ENCODE measurements around the gene FLNB. TPM values are rescaled to one million over a fixed set of nuclear protein-coding genes. Genes with fewer than 3 reads are reported as not detected.

Gene FLNB
- total RNA-seq, 1 experiment from 2014 or later = 147 TPM

GRCh38 chr3:58039601-58040000 is 31.4 kb downstream of the FLNB start:
- TF ChIP-seq, protein P1, sequence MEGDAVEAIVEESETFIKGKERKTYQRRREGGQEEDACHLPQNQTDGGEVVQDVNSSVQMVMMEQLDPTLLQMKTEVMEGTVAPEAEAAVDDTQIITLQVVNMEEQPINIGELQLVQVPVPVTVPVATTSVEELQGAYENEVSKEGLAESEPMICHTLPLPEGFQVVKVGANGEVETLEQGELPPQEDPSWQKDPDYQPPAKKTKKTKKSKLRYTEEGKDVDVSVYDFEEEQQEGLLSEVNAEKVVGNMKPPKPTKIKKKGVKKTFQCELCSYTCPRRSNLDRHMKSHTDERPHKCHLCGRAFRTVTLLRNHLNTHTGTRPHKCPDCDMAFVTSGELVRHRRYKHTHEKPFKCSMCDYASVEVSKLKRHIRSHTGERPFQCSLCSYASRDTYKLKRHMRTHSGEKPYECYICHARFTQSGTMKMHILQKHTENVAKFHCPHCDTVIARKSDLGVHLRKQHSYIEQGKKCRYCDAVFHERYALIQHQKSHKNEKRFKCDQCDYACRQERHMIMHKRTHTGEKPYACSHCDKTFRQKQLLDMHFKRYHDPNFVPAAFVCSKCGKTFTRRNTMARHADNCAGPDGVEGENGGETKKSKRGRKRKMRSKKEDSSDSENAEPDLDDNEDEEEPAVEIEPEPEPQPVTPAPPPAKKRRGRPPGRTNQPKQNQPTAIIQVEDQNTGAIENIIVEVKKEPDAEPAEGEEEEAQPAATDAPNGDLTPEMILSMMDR (IDR thresholded peaks at IDR 0.05; ENCODE audit: unreplicated experiment) = no peak
- H3K36me3 Mint-ChIP-seq (ENCODE audit: insufficient read depth, unreplicated experiment) = peaks cover 18% of the 10 kb centered on the region
- no peak overlapping the region for H3K27ac Mint-ChIP-seq (ENCODE audit: unreplicated experiment)
- no peaks in the 10 kb centered on the region for H3K9me3 Mint-ChIP-seq (ENCODE audit: low read depth, unreplicated experiment)
- intact Hi-C loops (cut with micrococcal nuclease; ENCODE audit: unreplicated experiment) = no loop called here
- DNase-seq = no peak
- CTCF ChIA-PET = interaction anchor here (1.0 to 2.8 kb wide), 3 partner anchors 13 to 119 kb away, joined by 3 to 7 read pairs (median 3); no protein-coding TSS in a partner anchor
- peaks cover 63% of the 10 kb centered on the region for H3K4me1 Mint-ChIP-seq (ENCODE audit: low read depth, unreplicated experiment)
- BruUV-seq (replicated peaks) = no TSS peak
- H3K4me3 Mint-ChIP-seq (ENCODE audit: low read depth, unreplicated experiment) = no peak overlapping the region
- H3K27me3 Mint-ChIP-seq (ENCODE audit: unreplicated experiment) = no peaks in the 10 kb centered on the region

DNA sequence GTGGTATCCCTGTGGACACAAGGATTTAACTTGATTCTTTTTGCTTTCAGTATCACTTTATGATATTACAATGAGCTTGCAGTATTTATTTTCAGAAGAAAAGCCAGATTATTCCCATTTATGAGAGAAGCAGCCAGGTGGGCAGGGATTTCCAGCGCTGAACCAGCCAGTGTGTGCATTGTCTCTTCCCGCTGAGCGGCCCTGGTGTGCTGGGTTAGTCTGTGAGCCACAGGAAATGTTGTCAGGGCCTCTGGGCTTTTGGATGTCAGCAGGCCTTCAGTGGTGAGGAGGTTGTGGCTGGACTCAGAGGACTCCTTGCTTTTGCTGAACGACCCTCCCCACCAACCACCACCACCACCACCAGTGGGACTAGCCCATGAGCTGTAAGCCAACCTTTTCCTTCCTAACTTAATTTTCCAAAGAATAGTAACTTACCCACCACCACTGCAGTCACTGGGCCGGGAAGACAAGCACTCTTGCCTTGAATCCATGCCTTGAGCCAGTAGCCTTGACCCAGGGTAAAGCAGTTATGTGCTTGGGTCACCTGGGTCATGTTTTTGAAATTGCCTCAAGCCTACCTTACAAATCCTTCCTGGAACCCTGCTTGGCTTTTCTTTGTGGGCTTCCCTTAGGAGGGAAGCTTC is 33.1 kb downstream of the FLNB start:
- no peaks in the 10 kb centered on the region for H3K27me3 Mint-ChIP-seq (ENCODE audit: unreplicated experiment)
- DNase-seq = no peak
- intact Hi-C loops (cut with micrococcal nuclease; ENCODE audit: unreplicated experiment) = no loop called here
- CTCF ChIA-PET = interaction anchor here (0.7 to 2.8 kb wide), 5 partner anchors 11 to 196 kb away, joined by 3 to 7 read pairs (median 4); no protein-coding TSS in a partner anchor
- no peak overlapping the region for H3K4me3 Mint-ChIP-seq (ENCODE audit: low read depth, unreplicated experiment)
- BruUV-seq (replicated peaks) = no TSS peak
- no peaks in the 10 kb centered on the region for H3K9me3 Mint-ChIP-seq (ENCODE audit: low read depth, unreplicated experiment)
- peaks cover 13% of the 10 kb centered on the region for H3K36me3 Mint-ChIP-seq (ENCODE audit: insufficient read depth, unreplicated experiment)
- TF ChIP-seq, protein P1 (IDR thresholded peaks at IDR 0.05; ENCODE audit: unreplicated experiment) = no peak
- H3K4me1 Mint-ChIP-seq (ENCODE audit: low read depth, unreplicated experiment) = peaks cover 46% of the 10 kb centered on the region
- no peak overlapping the region for H3K27ac Mint-ChIP-seq (ENCODE audit: unreplicated experiment)

DNA sequence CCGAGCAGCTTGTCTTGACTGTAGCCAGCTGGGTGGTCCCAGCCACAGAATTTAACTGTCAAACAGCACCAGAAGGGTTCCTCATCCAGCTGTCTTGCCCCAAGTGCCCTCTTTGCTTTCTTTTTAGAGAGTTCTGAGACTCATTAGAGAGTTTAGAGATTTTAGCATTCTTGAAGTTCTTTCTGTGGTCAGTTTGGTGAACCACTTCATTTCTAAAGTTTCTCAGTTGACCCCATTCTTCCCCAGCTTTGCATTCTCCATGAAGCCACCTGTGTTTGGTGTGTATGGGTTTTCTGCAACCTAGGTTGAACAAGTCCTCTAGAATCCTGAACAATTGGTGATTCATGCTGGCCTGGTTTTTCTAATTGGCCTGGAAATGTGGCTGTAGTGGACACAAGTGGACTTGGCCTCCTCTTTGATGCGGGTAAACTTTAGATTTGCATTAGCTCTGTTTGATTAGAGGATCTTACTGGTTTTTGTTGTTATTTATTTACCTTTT is 33.7 kb downstream of the FLNB start:
- Mint-ChIP-seq H3K27me3 (ENCODE audit: unreplicated experiment) (no peaks in the 10 kb centered on the region), H3K4me3 (ENCODE audit: low read depth, unreplicated experiment) (no peak overlapping the region), H3K9me3 (ENCODE audit: low read depth, unreplicated experiment) (no peaks in the 10 kb centered on the region), H3K4me1 (ENCODE audit: low read depth, unreplicated experiment) (peaks cover 47% of the 10 kb centered on the region), H3K27ac (ENCODE audit: unreplicated experiment) (no peak overlapping the region), H3K36me3 (ENCODE audit: insufficient read depth, unreplicated experiment) (peaks cover 12% of the 10 kb centered on the region)
- intact Hi-C loops (cut with micrococcal nuclease; ENCODE audit: unreplicated experiment) = no loop called here
- no TSS peak for BruUV-seq (replicated peaks)
- CTCF ChIA-PET = interaction anchor here (0.6 to 2.8 kb wide), 5 partner anchors 11 to 98 kb away, joined by 3 to 7 read pairs (median 4); no protein-coding TSS in a partner anchor
- no peak for DNase-seq
- TF ChIP-seq, protein P1 (IDR thresholded peaks at IDR 0.05; ENCODE audit: unreplicated experiment) = no peak

- BruUV-seq (replicated peaks) = no TSS peak
- intact Hi-C loops (cut with micrococcal nuclease; ENCODE audit: unreplicated experiment) = no loop called here
- Mint-ChIP-seq H3K27me3 (ENCODE audit: unreplicated experiment) (no peaks in the 10 kb centered on the region), H3K4me3 (ENCODE audit: low read depth, unreplicated experiment) (no peak overlapping the region), H3K36me3 (ENCODE audit: insufficient read depth, unreplicated experiment) (peaks cover 14% of the 10 kb centered on the region), H3K9me3 (ENCODE audit: low read depth, unreplicated experiment) (no peaks in the 10 kb centered on the region), H3K4me1 (ENCODE audit: low read depth, unreplicated experiment) (peaks cover 52% of the 10 kb centered on the region), H3K27ac (ENCODE audit: unreplicated experiment) (no peak overlapping the region)
- CTCF ChIA-PET = interaction anchor here (0.7 kb wide), 1 partner anchor 32 kb away, joined by 7 read pairs; no protein-coding TSS in a partner anchor
- TF ChIP-seq, protein P1 (IDR thresholded peaks at IDR 0.05; ENCODE audit: unreplicated experiment) = no peak
- no peak for DNase-seq
These were observed 34.9 kb downstream of the FLNB start for GRCh38 chr3:58042947-58043707.

Measured in Calu3 (cell line).